ENCODE data around the gene IFIH1. TPM values are rescaled to one million over a fixed set of nuclear protein-coding genes. Genes with fewer than 3 reads are reported as not detected.

The IFIH1 gene
- polyA plus RNA-seq, 1 of the 3 experiments (the other 2 are of a cell fraction) = 1.0 TPM

DNA sequence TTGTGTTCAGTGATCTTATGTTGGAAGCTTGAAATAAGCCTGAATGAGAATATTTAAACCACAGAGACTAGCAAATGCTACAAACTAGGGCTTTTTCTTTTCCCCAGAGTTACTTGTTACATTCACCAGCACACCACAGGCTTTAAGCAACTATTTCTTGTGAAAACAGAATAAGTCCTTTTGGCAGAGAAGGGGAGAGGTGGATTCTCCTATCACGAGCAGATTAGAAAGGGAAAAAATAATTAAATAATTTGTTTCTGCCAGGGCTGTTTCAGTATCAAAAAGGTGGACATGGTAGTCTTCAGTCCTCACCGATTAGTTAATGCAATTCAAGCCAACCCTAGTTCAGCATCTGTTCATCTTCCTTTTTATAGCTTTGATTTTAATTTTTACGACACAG is 12.6 kb downstream of the IFIH1 start:
- H3K79me2 ChIP-seq (ENCODE audit: insufficient read depth) = no peaks in the 10 kb centered on the region
- TF ChIP-seq FOXJ3 (CRISPR knock-in tag; IDR thresholded peaks at IDR 0.05) (no peak), NRF1 (IDR thresholded peaks at IDR 0.05; ENCODE audit: low read depth, low read length) (no peak), GATA2 (CRISPR knock-in tag; IDR thresholded peaks at IDR 0.05) (no peak), FOXM1 (IDR thresholded peaks at IDR 0.05; ENCODE audit: low read depth) (no peak), ELF1 (IDR thresholded peaks at IDR 0.05) (no peak), SMC3 (IDR thresholded peaks at IDR 0.05; ENCODE audit: low read depth, low read length) (no peak), EZH2phosphoT487 (IDR thresholded peaks at IDR 0.05; ENCODE audit: borderline replicate concordance, low read depth) (no peak), RAD21 (IDR thresholded peaks at IDR 0.05; ENCODE audit: low read length) (no peak), RCOR1 (IDR thresholded peaks at IDR 0.05; ENCODE audit: low read length) (no peak), RFX5 (IDR thresholded peaks at IDR 0.05; ENCODE audit: low read length) (no peak)
- TF ChIP-seq, protein P1, sequence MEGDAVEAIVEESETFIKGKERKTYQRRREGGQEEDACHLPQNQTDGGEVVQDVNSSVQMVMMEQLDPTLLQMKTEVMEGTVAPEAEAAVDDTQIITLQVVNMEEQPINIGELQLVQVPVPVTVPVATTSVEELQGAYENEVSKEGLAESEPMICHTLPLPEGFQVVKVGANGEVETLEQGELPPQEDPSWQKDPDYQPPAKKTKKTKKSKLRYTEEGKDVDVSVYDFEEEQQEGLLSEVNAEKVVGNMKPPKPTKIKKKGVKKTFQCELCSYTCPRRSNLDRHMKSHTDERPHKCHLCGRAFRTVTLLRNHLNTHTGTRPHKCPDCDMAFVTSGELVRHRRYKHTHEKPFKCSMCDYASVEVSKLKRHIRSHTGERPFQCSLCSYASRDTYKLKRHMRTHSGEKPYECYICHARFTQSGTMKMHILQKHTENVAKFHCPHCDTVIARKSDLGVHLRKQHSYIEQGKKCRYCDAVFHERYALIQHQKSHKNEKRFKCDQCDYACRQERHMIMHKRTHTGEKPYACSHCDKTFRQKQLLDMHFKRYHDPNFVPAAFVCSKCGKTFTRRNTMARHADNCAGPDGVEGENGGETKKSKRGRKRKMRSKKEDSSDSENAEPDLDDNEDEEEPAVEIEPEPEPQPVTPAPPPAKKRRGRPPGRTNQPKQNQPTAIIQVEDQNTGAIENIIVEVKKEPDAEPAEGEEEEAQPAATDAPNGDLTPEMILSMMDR (IDR thresholded peaks at IDR 0.05) = no peak
- TF ChIP-seq, protein P2, sequence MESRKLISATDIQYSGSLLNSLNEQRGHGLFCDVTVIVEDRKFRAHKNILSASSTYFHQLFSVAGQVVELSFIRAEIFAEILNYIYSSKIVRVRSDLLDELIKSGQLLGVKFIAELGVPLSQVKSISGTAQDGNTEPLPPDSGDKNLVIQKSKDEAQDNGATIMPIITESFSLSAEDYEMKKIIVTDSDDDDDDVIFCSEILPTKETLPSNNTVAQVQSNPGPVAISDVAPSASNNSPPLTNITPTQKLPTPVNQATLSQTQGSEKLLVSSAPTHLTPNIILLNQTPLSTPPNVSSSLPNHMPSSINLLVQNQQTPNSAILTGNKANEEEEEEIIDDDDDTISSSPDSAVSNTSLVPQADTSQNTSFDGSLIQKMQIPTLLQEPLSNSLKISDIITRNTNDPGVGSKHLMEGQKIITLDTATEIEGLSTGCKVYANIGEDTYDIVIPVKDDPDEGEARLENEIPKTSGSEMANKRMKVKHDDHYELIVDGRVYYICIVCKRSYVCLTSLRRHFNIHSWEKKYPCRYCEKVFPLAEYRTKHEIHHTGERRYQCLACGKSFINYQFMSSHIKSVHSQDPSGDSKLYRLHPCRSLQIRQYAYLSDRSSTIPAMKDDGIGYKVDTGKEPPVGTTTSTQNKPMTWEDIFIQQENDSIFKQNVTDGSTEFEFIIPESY (IDR thresholded peaks at IDR 0.05; ENCODE audit: borderline replicate concordance, low read depth) = no peak
- TF ChIP-seq, protein P3, sequence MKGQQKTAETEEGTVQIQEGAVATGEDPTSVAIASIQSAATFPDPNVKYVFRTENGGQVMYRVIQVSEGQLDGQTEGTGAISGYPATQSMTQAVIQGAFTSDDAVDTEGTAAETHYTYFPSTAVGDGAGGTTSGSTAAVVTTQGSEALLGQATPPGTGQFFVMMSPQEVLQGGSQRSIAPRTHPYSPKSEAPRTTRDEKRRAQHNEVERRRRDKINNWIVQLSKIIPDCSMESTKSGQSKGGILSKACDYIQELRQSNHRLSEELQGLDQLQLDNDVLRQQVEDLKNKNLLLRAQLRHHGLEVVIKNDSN (IDR thresholded peaks at IDR 0.05; ENCODE audit: borderline replicate concordance, low read depth) = no peak
- H3K4me2 ChIP-seq = no peak overlapping the region
- no peak overlapping the region for H3K4me3 ChIP-seq (ENCODE audit: low read depth in 2 of 2, low read length in 1 of 2)
- H3K9me3 ChIP-seq = no peaks in the 10 kb centered on the region
- no peak overlapping the region for H2AFZ ChIP-seq (ENCODE audit: low read depth)
- WGBS (ENCODE audit: low lambda C conversion rate) = 71% methylated on average over 3 of the region's 3 CpGs
- no peaks in the 10 kb centered on the region for H3F3A ChIP-seq (replicated peaks; ENCODE audit: insufficient read depth)
- POLR2A ChIA-PET = no interaction called here
- H3K4me1 ChIP-seq (ENCODE audit: control insufficient read depth in 1 of 2, insufficient read depth in 2 of 2, low read depth in 1 of 2, low read length in 1 of 2) = no peaks in the 10 kb centered on the region
- CTCF ChIA-PET = interaction anchor here (1.0 kb wide), 1 partner anchor 8 kb away, joined by 4 read pairs; no protein-coding TSS in a partner anchor
- no peak overlapping the region for H3K27ac ChIP-seq (ENCODE audit: low read depth in 2 of 2, low read length in 1 of 2)
- H4K20me1 ChIP-seq (ENCODE audit: insufficient read depth) = no peaks in the 10 kb centered on the region
- H3K9ac ChIP-seq = no peak overlapping the region
- H3K9me2 ChIP-seq = no peaks in the 10 kb centered on the region
- H3K27me3 ChIP-seq (ENCODE audit: insufficient read depth) = no peaks in the 10 kb centered on the region
- peaks cover 0 to 5% of the 10 kb centered on the region in 2 experiments for H3K36me3 ChIP-seq (replicated peaks in 1 of 2; ENCODE audit: control insufficient read depth in 1 of 2, insufficient read depth in 2 of 2, low read length in 1 of 2)
- DNase-seq = no peak

DNA sequence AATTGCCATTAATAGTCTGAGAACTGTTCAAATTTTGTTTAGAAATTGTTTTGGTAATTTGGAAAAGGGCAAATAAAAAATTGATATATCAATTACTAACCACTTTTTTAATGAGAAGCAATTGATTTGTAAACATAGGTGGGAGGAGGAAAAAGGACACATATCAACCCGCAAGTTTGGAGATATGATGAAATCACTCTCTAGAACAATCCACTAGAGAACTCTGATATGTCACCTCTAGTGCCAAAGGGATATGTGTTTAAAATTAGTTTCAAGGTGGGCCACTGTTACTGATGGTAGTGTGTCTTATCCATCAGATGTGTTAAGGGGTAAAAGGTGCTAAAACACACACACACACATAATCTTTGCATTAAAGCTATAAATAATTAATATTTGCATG is 16.6 kb downstream of the IFIH1 start:
- Histone ChIP-seq H3K27ac (ENCODE audit: low read depth in 2 of 2, low read length in 1 of 2) (no peak overlapping the region), H3K79me2 (ENCODE audit: insufficient read depth) (no peaks in the 10 kb centered on the region), H3K4me3 (ENCODE audit: low read depth in 2 of 2, low read length in 1 of 2) (no peak overlapping the region), H3K4me1 (ENCODE audit: control insufficient read depth in 1 of 2, insufficient read depth in 2 of 2, low read depth in 1 of 2, low read length in 1 of 2) (no peaks in the 10 kb centered on the region; a peak in 1 of 4 replicates), H3K9ac (no peak overlapping the region), H3K4me2 (no peak overlapping the region), H3K27me3 (ENCODE audit: insufficient read depth) (no peaks in the 10 kb centered on the region), H3K36me3 (replicated peaks in 1 of 2; ENCODE audit: control insufficient read depth in 1 of 2, insufficient read depth in 2 of 2, low read length in 1 of 2) (peaks cover 0 to 2% of the 10 kb centered on the region in 2 experiments), H3K9me3 (no peaks in the 10 kb centered on the region), H4K20me1 (ENCODE audit: insufficient read depth) (no peaks in the 10 kb centered on the region), H2AFZ (ENCODE audit: low read depth) (no peak overlapping the region), H3F3A (replicated peaks; ENCODE audit: insufficient read depth) (no peaks in the 10 kb centered on the region), H3K9me2 (no peaks in the 10 kb centered on the region)
- WGBS (ENCODE audit: low lambda C conversion rate) = 79% methylated on average over 1 of the region's 1 CpG
- DNase-seq = no peak
- ChIA-PET CTCF (interaction anchor here (0.6 to 1.8 kb wide), 20 partner anchors 8 to 174 kb away, joined by 3 to 11 read pairs (median 4); partner anchors contain the start of gene FAP), POLR2A (no interaction called here)
- TF ChIP-seq RAD21 (IDR thresholded peaks at IDR 0.05; ENCODE audit: low read length) = no peak
- TF ChIP-seq, protein P3 (IDR thresholded peaks at IDR 0.05; ENCODE audit: borderline replicate concordance, low read depth) = no peak
- TF ChIP-seq, protein P4, sequence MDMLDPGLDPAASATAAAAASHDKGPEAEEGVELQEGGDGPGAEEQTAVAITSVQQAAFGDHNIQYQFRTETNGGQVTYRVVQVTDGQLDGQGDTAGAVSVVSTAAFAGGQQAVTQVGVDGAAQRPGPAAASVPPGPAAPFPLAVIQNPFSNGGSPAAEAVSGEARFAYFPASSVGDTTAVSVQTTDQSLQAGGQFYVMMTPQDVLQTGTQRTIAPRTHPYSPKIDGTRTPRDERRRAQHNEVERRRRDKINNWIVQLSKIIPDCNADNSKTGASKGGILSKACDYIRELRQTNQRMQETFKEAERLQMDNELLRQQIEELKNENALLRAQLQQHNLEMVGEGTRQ (IDR thresholded peaks at IDR 0.05; ENCODE audit: borderline replicate concordance, low read depth, low read length) = no peak
- TF ChIP-seq MXI1 (IDR thresholded peaks at IDR 0.05; ENCODE audit: low read depth, low read length) = no peak
- no peak for TF ChIP-seq NFIC (IDR thresholded peaks at IDR 0.05; ENCODE audit: borderline replicate concordance)
- no peak for TF ChIP-seq NRF1 (IDR thresholded peaks at IDR 0.05; ENCODE audit: low read depth, low read length)
- TF ChIP-seq CHD2 (IDR thresholded peaks at IDR 0.05; ENCODE audit: low read length, partially characterized antibody) = no peak
- no peak for TF ChIP-seq MEF2A (IDR thresholded peaks at IDR 0.05; ENCODE audit: borderline replicate concordance, low read depth)
- TF ChIP-seq RFX5 (IDR thresholded peaks at IDR 0.05; ENCODE audit: low read length) = no peak
- TF ChIP-seq GATA2 (CRISPR knock-in tag; IDR thresholded peaks at IDR 0.05) = no peak
- TF ChIP-seq RCOR1 (IDR thresholded peaks at IDR 0.05; ENCODE audit: low read length) = no peak
- TF ChIP-seq, protein P2 (IDR thresholded peaks at IDR 0.05; ENCODE audit: borderline replicate concordance, low read depth) = no peak

All from SK-N-SH (cell line).